Hematopoietic multipotent progenitor cell treated with erythropoietin and hydrocortisone succinate and interleukin-3 and kit ligand, for 4 days (in vitro differentiated cells): Measurements from ENCODE around the gene DLG1.
"Not testable (repeated sequence)": the region's sequence is repeated elsewhere in the genome, so short reads cannot be mapped to it uniquely, and the experiment has no call there.

Experiments used
- DNase-seq: peaks from one replicate; pipeline ENCODE4 v3.0.0-alpha.2; 2015

Gene DLG1

GRCh38 chr3:197076415-197076814 lies 222.0 kb downstream of the DLG1 start:
- peak; percentile 5 for DNase-seq

- DNase-seq, result no peak
Observed at GRCh38 chr3:197068077-197068476, 230.3 kb downstream of the DLG1 start.

- peak; percentile 65 for DNase-seq
Observed at GRCh38 chr3:197064771-197065170, 233.6 kb downstream of the DLG1 start.

GRCh38 chr3:197062446-197062845 lies 236.0 kb downstream of the DLG1 start:
- no peak for DNase-seq

DNA sequence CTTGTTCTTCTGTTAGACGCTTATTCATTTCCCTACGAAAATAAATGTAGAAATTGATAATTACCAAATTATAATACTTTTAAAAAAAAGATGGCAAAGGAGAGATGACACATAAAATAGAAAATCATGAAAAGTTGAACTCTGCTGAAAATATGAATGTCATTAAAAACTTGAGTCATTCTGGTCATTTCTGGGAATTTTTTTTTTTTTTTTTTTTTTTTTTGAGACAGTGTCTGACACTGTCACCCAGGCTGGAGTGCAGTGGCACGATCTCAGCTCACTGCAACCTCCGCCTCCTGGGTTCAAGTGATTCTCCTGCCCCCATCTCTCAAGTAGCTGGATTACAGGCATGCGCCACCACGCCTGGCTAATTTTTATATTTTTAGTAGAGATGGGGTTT lies 246.8 kb downstream of the DLG1 start:
- not testable (repeated sequence) for DNase-seq

GRCh38 chr3:197050511-197050910 lies 247.9 kb downstream of the DLG1 start:
- no peak for DNase-seq

GRCh38 chr3:197042539-197042938 lies 255.9 kb downstream of the DLG1 start:
- no peak for DNase-seq

DNA sequence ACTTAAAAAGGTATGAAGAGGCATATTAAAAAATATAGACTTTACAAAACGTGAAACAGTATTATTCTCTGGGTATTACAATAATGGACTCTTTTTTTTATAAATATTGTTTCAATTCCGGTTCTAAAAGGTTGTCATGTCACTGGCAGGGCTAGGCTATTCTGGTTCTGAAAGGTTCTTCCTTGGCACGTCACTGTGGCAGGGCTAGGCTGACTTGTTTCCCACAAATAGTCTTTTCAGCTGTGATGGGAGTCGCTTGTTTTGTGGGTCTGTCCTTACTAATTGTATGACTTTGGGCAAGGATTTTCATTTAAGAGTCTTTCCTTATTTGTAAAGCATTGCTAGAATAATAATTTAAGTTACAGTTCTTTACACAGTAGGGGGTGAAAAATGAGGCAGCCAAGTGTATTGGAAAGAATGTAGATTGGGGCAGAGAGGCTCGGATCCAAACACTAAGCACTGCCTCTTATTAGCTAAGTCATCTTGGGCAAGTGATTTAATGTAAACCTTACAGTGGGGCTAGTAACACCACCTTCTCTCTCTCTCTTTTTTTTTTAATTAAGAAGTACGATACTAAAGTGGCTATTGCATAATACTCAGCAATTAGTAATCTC lies 256.4 kb downstream of the DLG1 start:
- no peak for DNase-seq

GRCh38 chr3:197040658-197041057 lies 257.8 kb downstream of the DLG1 start:
- no peak for DNase-seq

- no peak for DNase-seq
Observed at GRCh38 chr3:197038679-197039462, 259.5 kb downstream of the DLG1 start.

- DNase-seq, result no peak
Observed at GRCh38 chr3:197035577-197035976, 262.8 kb downstream of the DLG1 start.

GRCh38 chr3:197034778-197035177 lies 263.6 kb downstream of the DLG1 start:
- not testable (repeated sequence) for DNase-seq

DNA sequence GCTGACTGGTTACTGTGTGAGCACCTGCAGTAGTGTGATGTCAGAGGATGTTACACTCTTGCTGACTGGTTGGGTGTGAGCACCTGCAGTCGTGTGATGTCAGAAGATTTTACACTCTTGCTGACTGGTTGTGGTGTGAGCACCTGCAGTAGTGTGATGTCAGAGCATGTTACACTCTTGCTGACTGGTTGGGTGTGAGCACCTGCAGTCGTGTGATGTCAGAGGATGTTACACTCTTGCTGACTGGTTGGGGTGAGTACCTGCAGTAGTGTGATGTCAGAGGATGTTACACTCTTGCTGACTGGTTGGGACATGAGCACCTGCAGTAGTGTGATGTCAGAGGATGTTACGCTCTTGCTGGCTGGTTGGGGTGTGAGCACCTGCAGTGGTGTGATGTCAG lies 264.6 kb downstream of the DLG1 start:
- DNase-seq, result not testable (repeated sequence)

DNA sequence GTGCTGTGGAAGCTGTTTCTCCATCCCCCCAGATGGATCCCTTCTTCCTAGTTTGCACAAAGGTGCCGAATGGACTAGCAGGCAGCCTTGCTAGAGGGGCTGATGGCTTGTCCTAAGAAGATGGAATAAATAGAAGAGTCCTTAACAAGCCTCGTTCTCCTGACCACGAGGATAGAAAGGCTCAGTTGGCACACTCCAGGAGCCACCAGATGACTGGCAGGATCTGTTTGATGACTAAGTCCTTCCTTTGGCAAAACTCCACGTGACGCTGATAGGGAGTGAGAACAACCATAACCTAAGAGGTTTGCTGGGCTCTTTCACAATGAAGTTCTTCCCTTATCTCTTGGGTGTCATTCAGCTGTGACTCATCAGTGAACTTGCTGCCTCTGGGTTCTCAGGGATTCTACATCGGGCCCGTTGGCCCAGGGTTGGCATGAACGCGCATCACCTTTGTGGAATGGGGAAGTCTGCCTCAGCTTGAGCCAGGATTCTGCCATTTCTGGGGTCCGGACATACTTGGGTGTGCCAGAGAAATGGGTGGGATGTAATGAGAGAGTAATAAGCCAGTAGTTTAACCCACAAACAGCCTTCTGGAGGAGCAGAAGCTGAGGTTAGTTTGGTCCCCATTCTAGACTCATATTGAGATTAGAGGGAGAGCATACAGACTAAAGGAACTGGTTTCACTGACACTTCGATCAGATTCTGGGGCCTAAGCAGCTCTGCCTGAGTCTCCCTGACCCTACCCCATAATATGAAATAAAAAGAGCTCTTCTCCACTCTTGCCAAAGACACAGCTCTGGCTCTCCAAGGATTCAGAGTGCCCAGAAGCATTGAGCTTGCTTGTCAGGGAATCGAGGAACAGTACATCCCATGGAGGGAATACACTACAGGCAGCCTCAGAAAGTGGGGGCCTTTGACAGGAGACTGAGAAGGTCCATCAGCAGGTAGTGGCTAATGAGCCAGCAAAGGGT lies 266.8 kb downstream of the DLG1 start:
- DNase-seq, result peak; percentile 98

DNA sequence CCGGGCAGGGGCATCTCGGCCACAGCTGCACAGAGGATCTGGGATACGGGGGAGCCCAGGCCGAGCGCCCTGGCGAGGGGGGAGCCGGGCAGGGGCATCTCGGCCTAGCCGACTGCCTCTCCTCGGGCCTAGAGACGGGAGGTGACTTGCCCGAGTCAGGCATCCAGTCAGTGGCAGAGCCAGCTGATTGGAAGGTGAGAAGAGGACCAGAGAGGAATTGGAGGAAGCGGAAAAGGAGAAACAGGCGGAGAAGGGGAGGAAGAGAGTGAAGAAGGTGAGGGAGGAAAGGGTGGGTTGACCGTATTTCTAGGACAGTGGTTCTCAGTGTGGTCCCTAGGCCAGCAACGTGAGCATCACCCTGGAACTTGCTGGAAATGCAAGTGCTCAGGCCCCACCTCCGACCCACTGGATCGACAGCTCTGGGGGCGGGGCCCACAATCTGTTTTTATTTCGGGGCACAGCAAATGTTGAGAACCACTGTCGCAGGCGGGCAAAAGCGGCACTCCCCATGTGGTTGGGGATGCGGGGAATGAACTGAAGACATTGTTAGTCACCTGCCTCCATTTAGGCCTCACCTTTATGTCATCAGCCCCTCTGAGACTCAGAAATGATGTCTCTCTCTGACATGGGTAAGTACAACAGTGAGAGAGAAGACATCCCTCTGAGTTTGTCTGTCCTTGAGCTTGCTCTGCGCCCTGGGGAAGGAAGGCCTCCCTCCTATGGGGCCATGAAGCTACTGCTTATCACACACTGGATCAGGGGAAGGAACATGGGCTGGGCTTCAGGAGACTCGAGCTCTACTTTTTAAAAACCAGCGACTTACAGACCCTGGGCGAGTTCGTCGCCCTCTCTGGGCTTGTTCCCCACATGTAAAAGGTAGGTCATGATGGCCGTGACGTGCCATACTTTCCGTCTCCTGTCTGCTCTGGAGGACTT lies 267.8 kb downstream of the DLG1 start:
- DNase-seq, result peak; percentile 45

DNA sequence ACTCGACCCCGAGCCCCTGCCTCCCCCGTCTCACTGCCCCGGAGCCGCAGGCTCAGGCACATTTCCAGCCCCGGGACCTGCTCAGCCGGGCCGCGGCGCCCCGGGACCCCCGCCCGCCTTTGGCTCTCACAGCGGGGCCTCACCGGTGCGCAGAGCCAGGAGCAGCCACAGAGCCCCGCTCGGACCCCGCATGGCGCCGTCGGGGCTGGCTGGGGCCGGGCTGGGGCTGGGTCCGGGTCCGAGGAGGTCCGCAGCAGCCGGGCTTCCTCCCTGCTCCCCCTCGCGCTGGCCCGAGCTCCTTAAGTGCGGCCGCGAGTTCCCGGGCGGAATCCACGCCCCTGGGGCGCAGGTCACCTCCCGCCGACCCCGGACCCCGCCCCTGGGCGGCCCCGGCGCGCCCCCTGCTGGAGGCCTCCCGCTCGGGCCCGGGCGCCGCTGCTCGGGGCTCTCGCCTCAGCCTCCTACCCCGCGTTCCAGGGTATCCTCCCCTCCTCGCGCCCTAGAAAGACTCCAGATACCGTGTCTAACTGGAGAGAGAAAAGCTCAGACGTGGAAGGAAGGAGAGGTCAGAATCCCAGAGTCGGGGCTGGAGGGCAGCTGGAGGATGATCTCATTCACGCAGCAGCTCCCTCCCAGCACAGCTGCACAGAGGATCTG lies 268.8 kb downstream of the DLG1 start, which contains the start of gene MELTF:
MELTF (minus strand) TSS at position 307 of the 657 bp plus-strand sequence; CDS start at position 192, 115 bp downstream.
- DNase-seq, result peak; percentile 88

DNA sequence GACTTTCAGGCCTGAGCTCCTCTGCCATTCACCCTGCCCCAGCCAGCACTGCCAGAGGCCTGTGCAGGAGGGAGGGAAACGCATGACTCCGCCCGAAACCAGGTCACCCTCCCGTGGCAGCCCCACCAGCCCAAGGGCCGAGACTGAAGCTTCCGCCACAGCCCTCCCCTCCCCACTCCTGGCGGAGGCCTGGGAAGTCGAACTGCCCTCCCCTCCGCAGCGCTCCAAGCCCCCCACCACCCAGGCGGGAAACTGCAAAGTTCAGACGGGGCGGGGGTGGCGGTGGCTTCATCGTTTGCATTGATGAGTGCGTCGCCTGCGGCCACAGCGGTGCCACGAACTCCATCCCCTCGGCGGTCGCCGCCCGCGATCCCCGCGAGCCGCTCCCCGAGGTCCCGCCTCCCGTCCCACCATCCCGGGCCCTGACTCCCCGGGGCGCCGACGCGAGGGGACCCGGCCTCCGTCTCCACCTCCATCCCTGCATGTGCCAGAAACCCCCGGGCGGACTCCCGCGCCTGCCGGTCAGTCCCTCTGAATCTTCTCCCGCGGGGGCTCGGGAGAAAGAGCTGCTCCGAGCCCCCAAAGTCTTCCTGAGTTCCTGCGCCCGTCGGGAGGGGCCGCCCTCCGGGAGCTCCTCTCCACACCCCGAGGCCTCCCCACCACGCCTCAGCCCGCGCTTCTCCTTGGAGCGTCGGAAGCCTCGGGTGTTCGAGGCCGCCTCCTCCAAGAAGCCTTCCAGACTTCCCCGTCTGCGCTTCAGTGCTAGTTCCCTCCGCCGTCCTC lies 269.5 kb downstream of the DLG1 start:
- peak; percentile 51 for DNase-seq

DNA sequence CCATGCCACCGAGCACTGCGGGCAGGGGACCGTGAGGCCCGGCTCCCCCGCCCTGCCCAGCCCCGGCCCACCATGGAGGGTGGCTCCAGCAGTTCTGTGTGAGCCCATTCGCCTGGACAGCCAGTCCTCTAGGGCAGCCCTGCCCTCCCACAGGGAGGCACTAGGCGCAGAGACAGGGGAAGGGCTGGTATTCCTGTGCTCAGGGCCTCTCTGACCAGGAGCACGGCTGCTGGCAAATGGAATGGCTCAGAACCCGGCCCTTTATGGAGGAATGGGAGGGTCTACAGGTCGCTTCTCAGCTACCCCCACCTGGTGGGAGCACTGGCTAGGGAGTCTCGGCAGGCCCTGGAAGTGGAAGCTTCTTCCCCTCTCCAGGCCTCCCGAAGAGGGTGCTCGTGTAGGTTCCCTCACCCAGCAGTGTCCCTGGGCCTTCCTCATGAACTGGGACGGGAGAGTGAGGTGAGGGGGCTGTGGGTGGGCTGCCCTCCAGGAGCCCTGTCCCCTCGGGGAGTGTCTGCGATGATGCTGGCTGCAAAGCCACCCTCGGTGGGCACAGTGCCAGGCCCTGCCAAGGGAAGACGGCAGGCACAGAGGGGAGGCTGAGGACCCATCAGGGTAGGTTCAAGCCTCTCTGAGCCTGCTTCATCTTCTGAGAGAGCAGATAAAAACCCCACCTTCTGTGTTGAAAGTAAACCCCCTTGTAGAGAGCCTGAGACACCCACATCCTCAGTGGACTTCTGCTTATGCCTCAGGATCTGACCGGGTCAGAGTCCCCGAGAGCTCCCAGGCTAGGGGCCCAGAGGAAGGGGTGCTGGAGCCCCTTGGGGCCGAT lies 270.3 kb downstream of the DLG1 start:
- peak; percentile 32 for DNase-seq

- DNase-seq, result no peak
Observed at GRCh38 chr3:197027151-197027895, 271.1 kb downstream of the DLG1 start.
